Spleen (tissue), 11 donors: Measurements from ENCODE around the gene KLC4. TPM values are rescaled to one million over a fixed set of nuclear protein-coding genes. Genes with fewer than 3 reads are reported as not detected.

Source experiments
- DNase-seq: peaks from one replicate; pipeline ENCODE4 v3.0.0-alpha.2; 2020
- H3K27ac ChIP-seq, 8 donors: fragments of 200-600 bp; sonication (generic) in 7 of 8; 1 replicate in 4 of 8; 2 replicates in 4 of 8; pipeline versions ENCODE4 v1.5.0 to v1.8.0; 2016 to 2021; ENCODE audit warnings: inconsistent platforms in 4 of 8, mild to moderate bottlenecking in 4 of 8, moderate library complexity in 1 of 8
- H3K27me3 ChIP-seq, 7 donors: fragments of 200-600 bp; sonication (generic) in 6 of 7; replicated peaks in 1 of 7; 1 replicate in 4 of 7; 2 replicates in 3 of 7; pipeline versions ENCODE4 v1.5.0 to v1.8.0; 2016 to 2021; ENCODE audit warnings: inconsistent platforms in 3 of 7, mild to moderate bottlenecking in 1 of 7
- H3K36me3 ChIP-seq, 6 donors: fragments of 200-600 bp; sonication (generic) in 5 of 6; 1 replicate in 4 of 6; 2 replicates in 2 of 6; pipeline versions ENCODE4 v1.5.0 to v1.8.0; 2016 to 2021; ENCODE audit warnings: inconsistent platforms in 2 of 6
- H3K4me1 ChIP-seq, 6 donors: fragments of 200-600 bp; sonication (generic) in 5 of 6; 1 replicate in 3 of 6; 2 replicates in 3 of 6; pipeline versions ENCODE4 v1.5.0 to v1.8.0; 2016 to 2021; ENCODE audit warnings: inconsistent platforms in 3 of 6
- H3K4me3 ChIP-seq, 8 donors: fragments of 200-600 bp; sonication (generic) in 7 of 8; 1 replicate in 4 of 8; 2 replicates in 4 of 8; pipeline versions ENCODE4 v1.5.0 to v1.8.0; 2016 to 2021; ENCODE audit warnings: inconsistent platforms in 4 of 8, mild to moderate bottlenecking in 4 of 8, moderate library complexity in 2 of 8
- H3K9me3 ChIP-seq, 8 donors: fragments of 200-600 bp; sonication (generic) in 7 of 8; 1 replicate in 4 of 8; 2 replicates in 4 of 8; pipeline versions ENCODE4 v1.5.0 to v1.8.0; 2016 to 2021; ENCODE audit warnings: inconsistent platforms in 4 of 8
- POLR2A ChIP-seq, 3 donors: fragments of 450-650 bp; IDR thresholded peaks; one replicate each; pipeline ENCODE4 v1.5.1; 2017; ENCODE audit warnings: antibody characterized with exemption in 3 of 3, mild to moderate bottlenecking in 1 of 3
- POLR2AphosphoS5 ChIP-seq, 3 donors: sonication (generic); formaldehyde crosslinking; IDR thresholded peaks; one replicate each; pipeline ENCODE4 v1.5.1; 2017; ENCODE audit warnings: antibody characterized with exemption in 3 of 3
- WGBS, 5 donors: extraction: QIAGEN DNeasy Blood & Tissue Kit in 3 of 5; methylation state at CpG; one replicate each; pipeline versions ENCODE4 v1.1.5 to v1.1.7; 2013 to 2018; 5-methylcytosine and 5-hydroxymethylcytosine counted together
- intact Hi-C: fragments of 100-400 bp; cut with DNase I; formaldehyde crosslinking; loops from one replicate; pipeline ENCODE4 v1.15.0; 2023; ENCODE audit warnings: low total_unique reads
- polyA plus RNA-seq, 3 donors: library from polyadenylated mRNA; stranded (reverse); fragments of 200-250 nt; gene quantifications; one replicate each; pipeline ENCODE4 v1.2.1, GENCODE V29; 2013
- total RNA-seq, 7 donors: library from RNA; depleted of rRNA in 3 of 7; stranded (reverse); fragments of >200 nt in 3 of 7; fragmentation: NEBNext Ultra II Directional in 4 of 7; extraction: Animal tissue kit (Norgen Biotek cat#: 25700) in 4 of 7; gene quantifications; one replicate each; pipeline versions ENCODE4 v1.1.0 to v1.2.1, GENCODE V29; 2016 to 2021
- TF ChIP-seq, protein P1 (sequence below), 11 experiments: fragments of 200-600 bp in 7 of 11; fragments of 450-650 bp in 4 of 11; sonication (generic) in 4 of 11; IDR thresholded peaks in 8 of 11; conservative IDR thresholded peaks in 3 of 11; 1 replicate in 7 of 11; 2 replicates in 4 of 11; pipeline versions ENCODE4 v1.4.0 to v1.8.0; 2016 to 2021; ENCODE audit warnings: antibody characterized with exemption in 11 of 11, inconsistent platforms in 4 of 11, mild to moderate bottlenecking in 1 of 11
- donor health status: healthy with polysubstance abuse.
- donor health status: DM: no; HTN: no; CAD: no; lungs with moderate emphysema.
- donor health status: DM: no; HTN: no; CAD: no.
- donor health status: Bipolar disorder and iron deficiency.
- donor health status: healthy.
- donor health status: DM: no; HTN: no; CAD: no.
- donor health status: DM: yes; HTN: yes; CAD: no.

Gene KLC4
- total and polyA plus RNA-seq, 10 donors: 13.2 to 27.0 (median 20.8) TPM

DNA sequence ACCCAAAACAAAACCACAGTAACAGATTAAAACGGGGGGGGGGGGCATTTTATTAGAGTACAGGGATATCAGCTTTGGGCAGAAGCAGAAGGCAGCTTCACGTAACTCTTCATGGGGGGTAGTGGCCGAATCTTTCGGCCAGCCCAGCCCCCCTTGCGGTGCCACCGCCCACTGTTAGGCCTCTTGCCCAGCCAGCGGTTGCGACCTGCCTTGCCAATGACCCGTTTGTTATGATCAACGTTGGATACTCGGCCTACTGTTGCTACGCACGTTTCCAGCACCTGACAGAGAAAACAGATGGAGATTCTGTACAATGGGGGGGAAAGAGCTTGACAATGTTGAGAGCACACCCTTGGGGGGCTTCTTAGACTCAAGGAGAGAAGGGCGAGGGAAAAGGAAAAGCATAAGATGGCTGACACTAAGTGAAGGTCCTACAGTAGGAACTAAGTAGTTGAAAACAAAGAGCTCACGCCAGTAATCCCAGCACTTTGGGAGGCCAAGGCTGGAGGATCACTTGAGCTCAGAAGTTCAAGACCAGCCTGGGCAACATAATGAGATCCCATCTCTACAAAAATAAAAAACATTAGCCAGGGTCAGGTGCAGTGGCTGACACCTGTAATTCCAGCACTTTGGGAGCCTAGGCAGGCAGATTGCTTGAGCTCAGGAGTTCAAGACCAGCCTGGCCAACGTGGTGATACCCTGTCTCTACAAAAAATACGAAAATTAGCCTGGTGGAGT, 5.1 kb upstream of the KLC4 start:
- WGBS, 5 donors: 67 to 80% (median 77%) methylated on average over 17 of the region's 17 CpGs
- peaks cover 0 to 65% (median 36%) of the 10 kb centered on the region in 6 donors for H3K36me3 ChIP-seq
- TF ChIP-seq, protein P1, sequence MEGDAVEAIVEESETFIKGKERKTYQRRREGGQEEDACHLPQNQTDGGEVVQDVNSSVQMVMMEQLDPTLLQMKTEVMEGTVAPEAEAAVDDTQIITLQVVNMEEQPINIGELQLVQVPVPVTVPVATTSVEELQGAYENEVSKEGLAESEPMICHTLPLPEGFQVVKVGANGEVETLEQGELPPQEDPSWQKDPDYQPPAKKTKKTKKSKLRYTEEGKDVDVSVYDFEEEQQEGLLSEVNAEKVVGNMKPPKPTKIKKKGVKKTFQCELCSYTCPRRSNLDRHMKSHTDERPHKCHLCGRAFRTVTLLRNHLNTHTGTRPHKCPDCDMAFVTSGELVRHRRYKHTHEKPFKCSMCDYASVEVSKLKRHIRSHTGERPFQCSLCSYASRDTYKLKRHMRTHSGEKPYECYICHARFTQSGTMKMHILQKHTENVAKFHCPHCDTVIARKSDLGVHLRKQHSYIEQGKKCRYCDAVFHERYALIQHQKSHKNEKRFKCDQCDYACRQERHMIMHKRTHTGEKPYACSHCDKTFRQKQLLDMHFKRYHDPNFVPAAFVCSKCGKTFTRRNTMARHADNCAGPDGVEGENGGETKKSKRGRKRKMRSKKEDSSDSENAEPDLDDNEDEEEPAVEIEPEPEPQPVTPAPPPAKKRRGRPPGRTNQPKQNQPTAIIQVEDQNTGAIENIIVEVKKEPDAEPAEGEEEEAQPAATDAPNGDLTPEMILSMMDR (IDR thresholded peaks at IDR 0.05 in 8 of 11, conservative IDR thresholded peaks at IDR 0.05 in 3 of 11): no peak
- no peak for TF ChIP-seq POLR2AphosphoS5 (IDR thresholded peaks at IDR 0.05)
- no peak for TF ChIP-seq POLR2A (IDR thresholded peaks at IDR 0.05)
- H3K27me3 ChIP-seq: no peaks in the 10 kb centered on the region
- H3K9me3 ChIP-seq: no peaks in the 10 kb centered on the region
- peak overlapping the region; percentile 61 to 86 (median 78) for H3K4me3 ChIP-seq
- H3K27ac ChIP-seq: peak overlapping the region; percentile 83 to 95 (median 92)
- H3K4me1 ChIP-seq: peaks cover 18 to 72% (median 40%) of the 10 kb centered on the region in 6 donors
- no peak for DNase-seq
- intact Hi-C loops: no loop called here

DNA sequence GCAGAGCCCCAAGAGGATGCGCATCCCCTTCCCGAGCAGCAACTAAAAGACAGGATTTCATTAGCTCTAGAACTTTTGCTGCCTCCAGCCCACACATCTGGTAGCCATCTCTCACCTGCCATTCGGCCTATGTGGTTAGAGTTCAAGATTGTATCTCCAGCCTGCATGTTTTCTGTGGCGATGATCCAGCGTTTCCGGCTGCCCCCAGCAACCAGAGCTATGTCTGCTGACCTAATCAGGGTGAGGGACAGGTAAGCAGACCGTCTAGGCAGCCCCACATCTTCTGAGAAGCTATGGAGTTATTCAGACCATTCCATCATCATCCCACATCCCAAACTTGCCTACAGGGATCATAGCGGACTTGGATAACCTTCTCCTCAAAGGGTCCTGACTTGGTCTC, 3.5 kb upstream of the KLC4 start:
- TF ChIP-seq POLR2AphosphoS5 (IDR thresholded peaks at IDR 0.05) (no peak), POLR2A (IDR thresholded peaks at IDR 0.05) (no peak)
- TF ChIP-seq, protein P1 (IDR thresholded peaks at IDR 0.05 in 8 of 11, conservative IDR thresholded peaks at IDR 0.05 in 3 of 11): no peak
- no peak overlapping the region for H3K27ac ChIP-seq
- peaks cover 0 to 51% (median 28%) of the 10 kb centered on the region in 6 donors for H3K36me3 ChIP-seq
- H3K9me3 ChIP-seq: no peaks in the 10 kb centered on the region
- WGBS, 5 donors: 84 to 90% (median 89%) methylated on average over 8 of the region's 8 CpGs
- no peak overlapping the region for H3K4me3 ChIP-seq
- no peaks in the 10 kb centered on the region for H3K27me3 ChIP-seq
- intact Hi-C loops: no loop called here
- H3K4me1 ChIP-seq: peaks cover 28 to 80% (median 51%) of the 10 kb centered on the region in 6 donors
- DNase-seq: no peak

DNA sequence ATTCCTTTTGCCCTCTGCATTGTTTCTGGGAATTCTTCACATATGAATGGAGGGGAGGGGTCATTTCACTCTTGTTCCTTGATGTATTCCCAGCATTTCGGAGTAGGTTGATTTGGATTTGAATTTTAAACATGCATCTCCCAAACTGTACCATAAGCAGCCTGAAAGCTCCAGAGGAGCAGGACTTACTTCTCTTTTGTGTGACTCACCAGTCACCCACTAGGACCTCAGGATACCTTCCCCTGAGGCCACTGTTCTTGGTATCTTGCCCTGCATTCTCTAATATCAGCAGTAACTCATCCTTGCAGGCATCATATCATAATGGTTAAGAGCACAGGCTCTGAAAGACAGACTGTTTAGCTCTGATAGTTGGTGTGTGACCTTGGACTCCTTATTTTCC, 900 bp upstream of the KLC4 start:
- 70 to 91% (median 74%) methylated on average over 1 of the region's 1 CpG for WGBS, 5 donors
- Histone ChIP-seq H3K9me3 (no peaks in the 10 kb centered on the region), H3K27me3 (no peaks in the 10 kb centered on the region), H3K36me3 (peaks cover 0 to 54% (median 32%) of the 10 kb centered on the region in 6 donors), H3K4me3 (peak overlapping the region; percentile 76 to 99 (median 89)), H3K27ac (peak overlapping the region in 6 of 8 donors; percentile 90 to 96 (median 93)), H3K4me1 (peaks cover 23 to 66% (median 37%) of the 10 kb centered on the region in 6 donors)
- no peak for DNase-seq
- intact Hi-C loops: no loop called here
- no peak for TF ChIP-seq POLR2AphosphoS5 (IDR thresholded peaks at IDR 0.05)
- TF ChIP-seq, protein P1 (IDR thresholded peaks at IDR 0.05 in 8 of 11, conservative IDR thresholded peaks at IDR 0.05 in 3 of 11): no peak
- TF ChIP-seq POLR2A (IDR thresholded peaks at IDR 0.05): no peak

DNA sequence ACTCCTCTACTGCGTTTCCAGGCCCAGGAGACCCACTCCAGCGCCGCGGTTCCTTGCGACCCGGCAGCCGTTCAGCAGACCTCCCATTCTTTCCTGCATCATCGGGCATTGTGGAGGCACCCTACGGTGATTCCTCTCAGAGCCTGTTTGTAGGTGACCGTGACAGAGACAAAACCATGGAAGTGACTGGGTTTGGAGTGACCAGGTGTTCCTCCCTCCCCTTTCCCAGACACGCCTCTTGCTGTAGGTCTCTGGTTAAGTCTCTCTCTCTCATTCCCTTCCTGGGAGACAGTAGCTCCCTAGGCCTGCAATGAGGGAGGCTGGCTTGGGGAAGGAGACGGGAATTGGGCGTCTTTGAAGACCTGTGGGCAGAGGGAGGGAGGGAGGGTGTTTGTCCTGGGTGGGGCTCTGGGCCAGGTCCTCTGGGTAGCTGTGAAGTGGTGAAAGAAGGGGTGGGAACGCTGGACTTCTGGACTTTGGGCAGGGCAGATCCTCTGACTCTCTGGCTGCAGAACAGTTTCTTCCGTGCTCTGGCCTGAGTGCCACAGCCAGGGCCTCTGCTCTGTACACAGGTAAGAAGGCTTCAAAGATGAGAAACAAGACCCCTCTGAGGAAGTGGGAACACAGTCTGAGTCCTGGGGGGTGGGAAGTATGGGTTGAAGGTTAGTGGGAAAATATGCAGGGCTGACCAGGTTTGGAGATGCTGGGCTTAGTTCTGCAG, 763 bp downstream of the KLC4 start:
- Histone ChIP-seq H3K4me1 (peaks cover 19 to 52% (median 31%) of the 10 kb centered on the region in 6 donors), H3K4me3 (peak overlapping the region; percentile 76 to 99 (median 89)), H3K36me3 (peaks cover 0 to 61% (median 31%) of the 10 kb centered on the region in 6 donors), H3K27ac (peak overlapping the region; percentile 88 to 96 (median 92)), H3K27me3 (no peaks in the 10 kb centered on the region), H3K9me3 (no peaks in the 10 kb centered on the region)
- TF ChIP-seq POLR2A (IDR thresholded peaks at IDR 0.05): no peak
- no peak for TF ChIP-seq POLR2AphosphoS5 (IDR thresholded peaks at IDR 0.05)
- WGBS, 5 donors: 14 to 22% (median 17%) methylated on average over 9 to 15 of the region's 15 CpGs
- no peak for DNase-seq
- intact Hi-C loops: no loop called here
